Pancreas (tissue), 10 donors: Measurements from ENCODE around the gene NOTCH3. TPM values are rescaled to one million over a fixed set of nuclear protein-coding genes. Genes with fewer than 3 reads are reported as not detected.

Source experiments
- ATAC-seq, 4 donors: fragments of 200-7000 bp; cut with Tn5 transposase; one replicate each; pipeline versions ENCODE4 v1.8.0 to v1.9.1; 2020; ENCODE audit warnings: mild to moderate bottlenecking in 4 of 4, moderate library complexity in 4 of 4
- DNase-seq, 6 donors: peaks; one replicate each; pipeline ENCODE4 v3.0.0-alpha.2; 2020
- FAIRE-seq: peaks from 2 replicates; lab custom pipeline; 2012; peaks lifted over from hg19 to GRCh38; lab: Jason Lieb, UNC
- H3K27ac ChIP-seq, 4 donors: fragments of 200-600 bp; sonication (generic); 1 replicate in 3 of 4; 2 replicates in 1 of 4; pipeline versions ENCODE4 v1.5.0 to v1.8.0; 2020
- H3K27me3 ChIP-seq, 4 donors: fragments of 200-600 bp; one replicate each; pipeline ENCODE4 v1.8.0; 2021
- H3K36me3 ChIP-seq, 3 donors: fragments of 200-600 bp; sonication (generic) in 1 of 3; one replicate each; pipeline versions ENCODE4 v1.5.0 to v1.8.0; 2020 to 2021
- H3K4me1 ChIP-seq, 3 donors: fragments of 200-600 bp; one replicate each; pipeline ENCODE4 v1.8.0; 2021
- H3K4me3 ChIP-seq, 4 donors: fragments of 200-600 bp; sonication (generic) in 2 of 4; one replicate each; pipeline versions ENCODE4 v1.5.0 to v1.8.0; 2020 to 2021
- H3K9me3 ChIP-seq, 4 donors: fragments of 200-600 bp; one replicate each; pipeline ENCODE4 v1.8.0; 2021
- WGBS, 2 donors: extraction: QIAGEN DNeasy Blood & Tissue Kit; methylation state at CpG; one replicate each; pipeline ENCODE4 v1.1.7; 2013; 5-methylcytosine and 5-hydroxymethylcytosine counted together
- intact Hi-C, 3 donors: fragments of 100-400 bp; cut with DNase I; formaldehyde crosslinking; loops; one replicate each; pipeline versions ENCODE4 v1.11.1 to v1.14.2; 2022
- polyA plus RNA-seq, 2 donors: library from polyadenylated mRNA; stranded (reverse); fragments of 200-250 nt; gene quantifications; one replicate each; pipeline ENCODE4 v1.2.3, GENCODE V29; 2013
- total RNA-seq, 6 donors: library from RNA; stranded (reverse); fragmentation: NEBNext Ultra II Directional in 4 of 6; extraction: Animal tissue kit (Norgen Biotek cat#: 25700) in 4 of 6; gene quantifications; one replicate each; pipeline versions ENCODE4 v1.2.1 to v1.2.4, GENCODE V29; 2021 to 2023
- TF ChIP-seq, protein P1 (sequence below), 4 donors: fragments of 200-600 bp; sonication (generic) in 3 of 4; IDR thresholded peaks; one replicate each; pipeline versions ENCODE4 v1.5.0 to v1.8.0; 2021; ENCODE audit warnings: antibody characterized with exemption in 4 of 4
- donor health status: healthy with polysubstance abuse.
- donor health status: DM: no; HTN: no; CAD: no; lungs with moderate emphysema.
- donor health status: DM: no; HTN: no; CAD: no.
- donor health status: control.
- donor health status: control.
- donor health status: Bipolar disorder and iron deficiency.
- donor health status: DM: yes; HTN: yes; CAD: no.
- donor health status: DM: no; HTN: no; CAD: no.
- donor health status: DM: no; HTN: no; CAD: no.
- donor health status: DM: yes; HTN: yes; CAD: no.

Gene NOTCH3
- total and polyA plus RNA-seq, 8 donors = 7.3 to 29.4 (median 11.6) TPM

GRCh38 chr19:15237759-15238638 lies 37.2 kb upstream of the NOTCH3 start:
- Histone ChIP-seq H3K27ac (no peak overlapping the region), H3K4me1 (no peaks in the 10 kb centered on the region), H3K4me3 (no peak overlapping the region), H3K36me3 (peaks cover 3 to 39% (median 23%) of the 10 kb centered on the region in 3 donors), H3K9me3 (no peaks in the 10 kb centered on the region), H3K27me3 (peaks cover 0 to 4% (median 0%) of the 10 kb centered on the region in 4 donors)
- no peak for ATAC-seq
- DNase-seq = no peak
- 91 to 94% methylated on average over 42 of the region's 42 CpGs for WGBS, 2 donors
- no peak for FAIRE-seq
- TF ChIP-seq, protein P1, sequence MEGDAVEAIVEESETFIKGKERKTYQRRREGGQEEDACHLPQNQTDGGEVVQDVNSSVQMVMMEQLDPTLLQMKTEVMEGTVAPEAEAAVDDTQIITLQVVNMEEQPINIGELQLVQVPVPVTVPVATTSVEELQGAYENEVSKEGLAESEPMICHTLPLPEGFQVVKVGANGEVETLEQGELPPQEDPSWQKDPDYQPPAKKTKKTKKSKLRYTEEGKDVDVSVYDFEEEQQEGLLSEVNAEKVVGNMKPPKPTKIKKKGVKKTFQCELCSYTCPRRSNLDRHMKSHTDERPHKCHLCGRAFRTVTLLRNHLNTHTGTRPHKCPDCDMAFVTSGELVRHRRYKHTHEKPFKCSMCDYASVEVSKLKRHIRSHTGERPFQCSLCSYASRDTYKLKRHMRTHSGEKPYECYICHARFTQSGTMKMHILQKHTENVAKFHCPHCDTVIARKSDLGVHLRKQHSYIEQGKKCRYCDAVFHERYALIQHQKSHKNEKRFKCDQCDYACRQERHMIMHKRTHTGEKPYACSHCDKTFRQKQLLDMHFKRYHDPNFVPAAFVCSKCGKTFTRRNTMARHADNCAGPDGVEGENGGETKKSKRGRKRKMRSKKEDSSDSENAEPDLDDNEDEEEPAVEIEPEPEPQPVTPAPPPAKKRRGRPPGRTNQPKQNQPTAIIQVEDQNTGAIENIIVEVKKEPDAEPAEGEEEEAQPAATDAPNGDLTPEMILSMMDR (IDR thresholded peaks at IDR 0.05) = no peak
- intact Hi-C loops = no loop called here

- peaks cover 3 to 39% (median 23%) of the 10 kb centered on the region in 3 donors for H3K36me3 ChIP-seq
- H3K4me1 ChIP-seq = no peaks in the 10 kb centered on the region
- H3K27ac ChIP-seq = no peak overlapping the region
- H3K4me3 ChIP-seq = no peak overlapping the region
- DNase-seq = no peak
- H3K27me3 ChIP-seq = peaks cover 0 to 4% (median 0%) of the 10 kb centered on the region in 4 donors
- no peak for FAIRE-seq
- intact Hi-C loops = no loop called here
- no peaks in the 10 kb centered on the region for H3K9me3 ChIP-seq
- 95% methylated on average over 9 of the region's 9 CpGs for WGBS, 2 donors
- TF ChIP-seq, protein P1 (IDR thresholded peaks at IDR 0.05) = no peak
- no peak for ATAC-seq
Measured at GRCh38 chr19:15236886-15237285, 36.1 kb upstream of the NOTCH3 start.

DNA sequence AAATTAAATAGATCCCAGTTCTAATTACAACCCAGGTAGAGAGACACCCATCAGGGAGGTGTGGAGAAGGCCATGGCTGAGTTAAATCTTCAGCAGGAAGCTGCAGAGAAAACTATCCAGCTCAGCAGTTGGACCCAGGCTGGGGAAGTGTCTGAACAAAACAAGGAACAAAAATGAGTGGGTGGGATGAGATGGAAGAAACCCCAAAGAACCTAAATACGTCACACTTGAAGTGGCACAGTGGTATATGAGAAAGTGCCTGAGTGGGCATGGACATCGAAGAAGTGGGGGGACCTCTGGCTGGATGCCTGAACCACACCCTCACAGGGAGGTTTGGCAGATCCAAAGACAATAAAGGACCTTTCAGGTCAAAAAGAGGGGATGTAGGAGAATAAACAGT lies 35.0 kb upstream of the NOTCH3 start:
- TF ChIP-seq, protein P1 (IDR thresholded peaks at IDR 0.05) = no peak
- no peak overlapping the region for H3K27ac ChIP-seq
- DNase-seq = no peak
- H3K27me3 ChIP-seq = peaks cover 0 to 4% (median 0%) of the 10 kb centered on the region in 4 donors
- no peak for FAIRE-seq
- no peaks in the 10 kb centered on the region for H3K9me3 ChIP-seq
- no peak for ATAC-seq
- intact Hi-C loops = no loop called here
- no peaks in the 10 kb centered on the region for H3K4me1 ChIP-seq
- peaks cover 3 to 33% (median 23%) of the 10 kb centered on the region in 3 donors for H3K36me3 ChIP-seq
- 89% methylated on average over 2 of the region's 2 CpGs for WGBS, 2 donors
- H3K4me3 ChIP-seq = no peak overlapping the region

GRCh38 chr19:15234431-15235130 lies 33.8 kb upstream of the NOTCH3 start:
- TF ChIP-seq, protein P1 (IDR thresholded peaks at IDR 0.05) = no peak
- 70 to 75% methylated on average over 10 of the region's 10 CpGs for WGBS, 2 donors
- H3K4me3 ChIP-seq = no peak overlapping the region
- H3K36me3 ChIP-seq = peaks cover 3 to 23% (median 21%) of the 10 kb centered on the region in 3 donors
- no peak for FAIRE-seq
- ATAC-seq = no peak
- H3K9me3 ChIP-seq = no peaks in the 10 kb centered on the region
- H3K4me1 ChIP-seq = no peaks in the 10 kb centered on the region
- peaks cover 0 to 4% (median 0%) of the 10 kb centered on the region in 4 donors for H3K27me3 ChIP-seq
- no peak for DNase-seq
- intact Hi-C loops = no loop called here
- H3K27ac ChIP-seq = no peak overlapping the region
